Ishikawa (cell line): ENCODE data around the gene COTL1.

ENCODE experiments used
- EP300 ChIP-seq: IDR thresholded peaks from 2 replicates; pipeline ENCODE4 v1.6.1; 2012; ENCODE audit warnings: borderline replicate concordance
- MAX ChIP-seq: IDR thresholded peaks from 2 replicates; pipeline ENCODE4 v1.6.1; 2012
- TCF12 ChIP-seq: IDR thresholded peaks from 2 replicates; pipeline ENCODE4 v1.6.1; 2012; ENCODE audit warnings: low read depth

GRCh38 chr16:84557059-84557458 lies 60.8 kb downstream of the COTL1 start:
- TF ChIP-seq EP300 (no peak), MAX (no peak), TCF12 (no peak)
